Left ventricle myocardium inferior (tissue), 1 donor: ENCODE results near the gene CACNG7. TPM values are rescaled to one million over a fixed set of nuclear protein-coding genes. Genes with fewer than 3 reads are reported as not detected.

Source experiments
- DNase-seq: peaks from one replicate; pipeline ENCODE4 v3.0.0-alpha.2; 2020
- H3K27ac ChIP-seq: fragments of 200-600 bp; replicated peaks from 2 replicates; pipeline ENCODE4 v1.8.0; 2021
- H3K27me3 ChIP-seq: fragments of 200-600 bp; 2 replicates; pipeline ENCODE4 v1.8.0; 2021; ENCODE audit warnings: low read depth
- H3K36me3 ChIP-seq: fragments of 200-600 bp; 2 replicates; pipeline ENCODE4 v1.8.0; 2021
- H3K4me1 ChIP-seq: fragments of 200-600 bp; 2 replicates; pipeline ENCODE4 v1.8.0; 2021
- H3K4me3 ChIP-seq: fragments of 200-600 bp; 2 replicates; pipeline ENCODE4 v1.8.0; 2021; ENCODE audit warnings: mild to moderate bottlenecking, moderate library complexity
- H3K9me3 ChIP-seq: fragments of 200-600 bp; replicated peaks from 2 replicates; pipeline ENCODE4 v1.8.0; 2021
- CTCF ChIP-seq: fragments of 200-600 bp; IDR thresholded peaks from 2 replicates; pipeline ENCODE4 v1.8.0; 2021; ENCODE audit warnings: antibody characterized with exemption, mild to moderate bottlenecking, borderline replicate concordance
- intact Hi-C: fragments of 100-400 bp; cut with micrococcal nuclease; formaldehyde crosslinking; loops from one replicate; pipeline ENCODE4 v1.11.0; 2022
- total RNA-seq: library from RNA; stranded (reverse); fragmentation: NEBNext Ultra II Directional; extraction: Animal tissue kit (Norgen Biotek cat#: 25700); gene quantifications from one replicate; pipeline ENCODE4 v1.2.1, GENCODE V29; 2021
- donor health status: DM: no; HTN: yes; CAD: no; lungs with severe emphysema.

CACNG7 gene
- total RNA-seq, 1 donor from 2014 or later: not detected

- intact Hi-C loops: loop anchor here (10.0 kb wide), 1 partner anchor 116 kb away; no protein-coding TSS in a partner anchor
- Histone ChIP-seq H3K9me3 (no peaks in the 10 kb centered on the region), H3K4me3 (peak overlapping the region; percentile 34), H3K4me1 (peaks cover 17% of the 10 kb centered on the region), H3K36me3 (no peaks in the 10 kb centered on the region), H3K27ac (no peak overlapping the region), H3K27me3 (peaks cover 96% of the 10 kb centered on the region)
- TF ChIP-seq CTCF: no peak
- DNase-seq: no peak
These were observed 758 bp upstream of the CACNG7 start for GRCh38 chr19:53908106-53908934.

- Histone ChIP-seq H3K27ac (no peak overlapping the region), H3K4me1 (peaks cover 17% of the 10 kb centered on the region), H3K4me3 (no peak overlapping the region), H3K9me3 (no peaks in the 10 kb centered on the region), H3K36me3 (no peaks in the 10 kb centered on the region), H3K27me3 (peaks cover 96% of the 10 kb centered on the region)
- DNase-seq: no peak
- no peak for TF ChIP-seq CTCF
- intact Hi-C loops: loop anchor here (10.0 kb wide), 1 partner anchor 115 kb away; no protein-coding TSS in a partner anchor
These were observed 542 bp downstream of the CACNG7 start for GRCh38 chr19:53909471-53910169.

GRCh38 chr19:53910170-53910518, 1.1 kb downstream of the CACNG7 start:
- Histone ChIP-seq H3K27me3 (peaks cover 96% of the 10 kb centered on the region), H3K9me3 (no peaks in the 10 kb centered on the region), H3K4me3 (no peak overlapping the region), H3K36me3 (no peaks in the 10 kb centered on the region), H3K4me1 (peaks cover 17% of the 10 kb centered on the region), H3K27ac (no peak overlapping the region)
- intact Hi-C loops: no loop called here
- no peak for TF ChIP-seq CTCF
- DNase-seq: no peak

- Histone ChIP-seq H3K27me3 (peaks cover 78% of the 10 kb centered on the region), H3K27ac (no peak overlapping the region), H3K4me1 (peaks cover 17% of the 10 kb centered on the region), H3K4me3 (no peak overlapping the region), H3K9me3 (no peaks in the 10 kb centered on the region), H3K36me3 (no peaks in the 10 kb centered on the region)
- intact Hi-C loops: no loop called here
- DNase-seq: no peak
- TF ChIP-seq CTCF: peak; percentile 11
These were observed 3.6 kb downstream of the CACNG7 start for GRCh38 chr19:53912653-53913052.

- Histone ChIP-seq H3K4me3 (no peak overlapping the region), H3K4me1 (no peaks in the 10 kb centered on the region), H3K27me3 (peaks cover 65% of the 10 kb centered on the region), H3K27ac (no peak overlapping the region), H3K36me3 (no peaks in the 10 kb centered on the region), H3K9me3 (no peaks in the 10 kb centered on the region)
- no peak for DNase-seq
- no peak for TF ChIP-seq CTCF
- intact Hi-C loops: no loop called here
These were observed 5.9 kb downstream of the CACNG7 start for GRCh38 chr19:53915000-53915399.
